Activated naive CD4-positive, alpha-beta T cell treated with anti-CD3 and anti-CD28 coated beads for 36 hours (primary cell): Measurements from ENCODE around the gene HAGHL. TPM values are rescaled to one million over a fixed set of nuclear protein-coding genes. Genes with fewer than 3 reads are reported as not detected.
"Not testable (repeated sequence)": the region's sequence is repeated elsewhere in the genome, so short reads cannot be mapped to it uniquely, and the experiment has no call there.

ENCODE experiments used
- CTCF ChIA-PET: fragments of 350-600 bp; sonication (Branson Sonifier 250); formaldehyde crosslinking; loops from one replicate; lab custom pipeline; 2021; ENCODE audit warnings: antibody characterized with exemption; lab: Charles Lee
- DNase-seq: peaks from one replicate; pipeline ENCODE4 v3.0.0-alpha.2; 2020
- H3K27ac Mint-ChIP-seq: one replicate; pipeline ENCODE4 v1.8.0; 2021; ENCODE audit warnings: mild to moderate bottlenecking, mixed read lengths
- H3K27me3 Mint-ChIP-seq: one replicate; pipeline ENCODE4 v1.8.0; 2021; ENCODE audit warnings: low read depth, mixed read lengths
- H3K36me3 Mint-ChIP-seq: one replicate; pipeline ENCODE4 v1.8.0; 2021; ENCODE audit warnings: low read depth, mixed read lengths
- H3K4me1 Mint-ChIP-seq: one replicate; pipeline ENCODE4 v1.8.0; 2021; ENCODE audit warnings: low read depth, mixed read lengths
- H3K4me3 Mint-ChIP-seq: one replicate; pipeline ENCODE4 v1.8.0; 2021; ENCODE audit warnings: mild to moderate bottlenecking, moderate library complexity, mixed read lengths
- H3K9me3 Mint-ChIP-seq: one replicate; pipeline ENCODE4 v1.8.0; 2021; ENCODE audit warnings: mixed read lengths
- intact Hi-C: fragments of 100-400 bp; cut with micrococcal nuclease; formaldehyde crosslinking; loops from one replicate; pipeline ENCODE4 v1.15.1; 2023
- total RNA-seq, 2 experiments: library from RNA; stranded (reverse); gene quantifications; one replicate each; pipeline ENCODE4 v1.2.3, GENCODE V29; 2021

Gene HAGHL
- total RNA-seq, 2 experiments from 2014 or later = 6.5 to 7.7 TPM

GRCh38 chr16:736936-737481 lies 10.1 kb downstream of the HAGHL start:
- no peaks in the 10 kb centered on the region for H3K27me3 Mint-ChIP-seq
- no peak for DNase-seq
- CTCF ChIA-PET = interaction anchor here (3.5 kb wide), 1 partner anchor 25 kb away, joined by 15 read pairs; no protein-coding TSS in a partner anchor
- no peaks in the 10 kb centered on the region for H3K9me3 Mint-ChIP-seq
- intact Hi-C loops = no loop called here
- H3K4me1 Mint-ChIP-seq = peaks cover 19% of the 10 kb centered on the region
- no peak overlapping the region for H3K4me3 Mint-ChIP-seq
- peaks cover 15% of the 10 kb centered on the region for H3K36me3 Mint-ChIP-seq
- no peak overlapping the region for H3K27ac Mint-ChIP-seq

- Mint-ChIP-seq H3K4me1 (peaks cover 19% of the 10 kb centered on the region), H3K9me3 (no peaks in the 10 kb centered on the region), H3K36me3 (peaks cover 10% of the 10 kb centered on the region), H3K4me3 (peak overlapping the region; percentile 81), H3K27me3 (no peaks in the 10 kb centered on the region), H3K27ac (no peak overlapping the region)
- intact Hi-C loops = loop anchor here (1.0 to 2.0 kb wide), 2 partner anchors 19 to 48 kb away; partner anchors contain the start of genes ANTKMT, CHTF18 and RPUSD1
- DNase-seq = no peak
- CTCF ChIA-PET = interaction anchor here (0.6 to 3.0 kb wide), 4 partner anchors 19 to 656 kb away, joined by 3 to 13 read pairs (median 6); partner anchors contain the start of gene ANTKMT
Observed at GRCh38 chr16:739560-740458, 12.9 kb downstream of the HAGHL start.

GRCh38 chr16:740459-740763 lies 13.5 kb downstream of the HAGHL start:
- peak overlapping the region; percentile 81 for H3K4me3 Mint-ChIP-seq
- no peaks in the 10 kb centered on the region for H3K9me3 Mint-ChIP-seq
- H3K4me1 Mint-ChIP-seq = peaks cover 16% of the 10 kb centered on the region
- H3K27me3 Mint-ChIP-seq = no peaks in the 10 kb centered on the region
- intact Hi-C loops = loop anchor here (1.0 to 2.0 kb wide), 2 partner anchors 20 to 48 kb away; partner anchors contain the start of genes ANTKMT, CHTF18 and RPUSD1
- H3K36me3 Mint-ChIP-seq = peaks cover 10% of the 10 kb centered on the region
- H3K27ac Mint-ChIP-seq = no peak overlapping the region
- CTCF ChIA-PET = interaction anchor here (1.1 to 3.0 kb wide), 4 partner anchors 15 to 45 kb away, joined by 3 to 13 read pairs (median 8); partner anchors contain the start of gene ANTKMT
- DNase-seq = no peak

GRCh38 chr16:740764-741505 lies 14.0 kb downstream of the HAGHL start, which contains the start of gene CIAO3:
TSS of gene CIAO3 (minus strand) at chr16:740997. CDS start at chr16:740985, 12 bp downstream.
- Mint-ChIP-seq H3K27me3 (no peaks in the 10 kb centered on the region), H3K36me3 (peaks cover 10% of the 10 kb centered on the region), H3K4me1 (peaks cover 13% of the 10 kb centered on the region), H3K9me3 (no peaks in the 10 kb centered on the region), H3K4me3 (peak within 1 kb of the TSS; percentile 81), H3K27ac (no peak within 1 kb of the TSS)
- intact Hi-C loops = loop anchor here (1.0 to 2.0 kb wide), 2 partner anchors 20 to 47 kb away; partner anchors contain the start of genes ANTKMT, CHTF18 and RPUSD1
- CTCF ChIA-PET = interaction anchor here (0.6 to 3.0 kb wide), 8 partner anchors 14 to 561 kb away, joined by 3 to 13 read pairs (median 4); partner anchors contain the start of genes ANTKMT, CCDC78, CHTF18 and HAGHL
- peak; percentile 91 for DNase-seq

GRCh38 chr16:741986-742629 lies 15.2 kb downstream of the HAGHL start:
- Mint-ChIP-seq H3K27ac (no peak overlapping the region), H3K36me3 (peaks cover 8% of the 10 kb centered on the region), H3K4me1 (peaks cover 8% of the 10 kb centered on the region), H3K27me3 (no peaks in the 10 kb centered on the region), H3K4me3 (peak overlapping the region; percentile 53), H3K9me3 (no peaks in the 10 kb centered on the region)
- CTCF ChIA-PET = interaction anchor here (0.6 to 3.0 kb wide), 7 partner anchors 15 to 47 kb away, joined by 3 to 13 read pairs (median 3); partner anchors contain the start of genes ANTKMT, CCDC78, CHTF18 and HAGHL
- intact Hi-C loops = loop anchor here (2.0 kb wide), 1 partner anchor 21 kb away; the partner anchor contains the start of gene ANTKMT
- no peak for DNase-seq

GRCh38 chr16:742894-743293 lies 16.0 kb downstream of the HAGHL start:
- H3K27me3 Mint-ChIP-seq, H3K36me3 Mint-ChIP-seq, H3K27ac Mint-ChIP-seq, H3K4me3 Mint-ChIP-seq, intact Hi-C loops, H3K4me1 Mint-ChIP-seq, DNase-seq, H3K9me3 Mint-ChIP-seq: not testable (repeated sequence)
- CTCF ChIA-PET = interaction anchor here (0.6 kb wide), 1 partner anchor 31 kb away, joined by 3 read pairs; no protein-coding TSS in a partner anchor

GRCh38 chr16:743794-744500 lies 17.0 kb downstream of the HAGHL start:
- peaks cover 3% of the 10 kb centered on the region for H3K36me3 Mint-ChIP-seq
- no peak overlapping the region for H3K4me3 Mint-ChIP-seq
- intact Hi-C loops = no loop called here
- H3K27ac Mint-ChIP-seq = no peak overlapping the region
- H3K9me3 Mint-ChIP-seq = no peaks in the 10 kb centered on the region
- no peak for DNase-seq
- CTCF ChIA-PET = interaction anchor here (0.7 to 1.6 kb wide), 3 partner anchors 31 to 625 kb away, joined by 3 to 5 read pairs (median 4); no protein-coding TSS in a partner anchor
- no peaks in the 10 kb centered on the region for H3K27me3 Mint-ChIP-seq
- H3K4me1 Mint-ChIP-seq = peaks cover 7% of the 10 kb centered on the region

GRCh38 chr16:745739-746138 lies 18.8 kb downstream of the HAGHL start:
- peak; percentile 32 for DNase-seq
- CTCF ChIA-PET = no interaction called here
- Mint-ChIP-seq H3K4me1 (no peaks in the 10 kb centered on the region), H3K4me3 (no peak overlapping the region), H3K36me3 (no peaks in the 10 kb centered on the region), H3K9me3 (no peaks in the 10 kb centered on the region), H3K27me3 (no peaks in the 10 kb centered on the region), H3K27ac (no peak overlapping the region)
- intact Hi-C loops = no loop called here

- intact Hi-C loops = no loop called here
- no peaks in the 10 kb centered on the region for H3K27me3 Mint-ChIP-seq
- no peak overlapping the region for H3K27ac Mint-ChIP-seq
- no peaks in the 10 kb centered on the region for H3K36me3 Mint-ChIP-seq
- H3K4me1 Mint-ChIP-seq = no peaks in the 10 kb centered on the region
- CTCF ChIA-PET = interaction anchor here (1.2 kb wide), 1 partner anchor 39 kb away, joined by 6 read pairs; no protein-coding TSS in a partner anchor
- H3K4me3 Mint-ChIP-seq = no peak overlapping the region
- H3K9me3 Mint-ChIP-seq = no peaks in the 10 kb centered on the region
- no peak for DNase-seq
Observed at GRCh38 chr16:746637-747036, 19.7 kb downstream of the HAGHL start.

GRCh38 chr16:747978-748746 lies 21.3 kb downstream of the HAGHL start:
- Mint-ChIP-seq H3K36me3 (no peaks in the 10 kb centered on the region), H3K27ac (no peak overlapping the region), H3K9me3 (no peaks in the 10 kb centered on the region), H3K4me3 (no peak overlapping the region), H3K27me3 (no peaks in the 10 kb centered on the region), H3K4me1 (no peaks in the 10 kb centered on the region)
- intact Hi-C loops = no loop called here
- DNase-seq = no peak
- CTCF ChIA-PET = interaction anchor here (0.5 to 1.2 kb wide), 3 partner anchors 36 to 37 kb away, joined by 3 to 6 read pairs (median 5); no protein-coding TSS in a partner anchor
